HG03280 (cell line): ENCODE data around the gene ABCC10.
"Not testable (repeated sequence)": the region's sequence is repeated elsewhere in the genome, so short reads cannot be mapped to it uniquely, and the experiment has no call there.

Source experiments
- ATAC-seq: cut with Tn5 transposase; IDR thresholded peaks from one replicate; pipeline ENCODE4 v1.9.1; 2021; ENCODE audit warnings: mild to moderate bottlenecking, moderate library complexity; ENCODE audit not compliant: unreplicated experiment

ABCC10 gene

GRCh38 chr6:43410776-43411175 lies 16.6 kb upstream of the ABCC10 start:
- ATAC-seq: not testable (repeated sequence)

DNA sequence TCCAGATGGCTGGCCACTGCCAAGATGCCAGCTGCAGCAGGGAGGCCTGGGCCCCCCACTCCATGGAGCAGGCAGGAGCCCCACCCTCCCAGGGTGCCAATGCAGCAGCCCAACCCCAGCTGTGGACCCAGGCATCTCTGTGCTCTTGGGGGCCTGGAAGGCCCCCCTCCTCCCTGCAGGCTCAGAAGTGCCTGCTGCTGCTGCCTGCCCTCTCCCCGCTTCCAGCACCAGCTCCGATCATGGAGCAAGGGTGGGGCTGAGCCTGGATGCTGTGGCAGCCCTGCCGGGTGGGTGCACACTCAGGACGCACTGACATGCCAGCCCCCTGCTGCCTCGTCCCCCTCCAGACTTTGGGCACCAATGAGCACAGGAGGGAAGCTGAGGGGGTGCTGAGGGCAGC lies 14.8 kb upstream of the ABCC10 start:
- no peak for ATAC-seq

DNA sequence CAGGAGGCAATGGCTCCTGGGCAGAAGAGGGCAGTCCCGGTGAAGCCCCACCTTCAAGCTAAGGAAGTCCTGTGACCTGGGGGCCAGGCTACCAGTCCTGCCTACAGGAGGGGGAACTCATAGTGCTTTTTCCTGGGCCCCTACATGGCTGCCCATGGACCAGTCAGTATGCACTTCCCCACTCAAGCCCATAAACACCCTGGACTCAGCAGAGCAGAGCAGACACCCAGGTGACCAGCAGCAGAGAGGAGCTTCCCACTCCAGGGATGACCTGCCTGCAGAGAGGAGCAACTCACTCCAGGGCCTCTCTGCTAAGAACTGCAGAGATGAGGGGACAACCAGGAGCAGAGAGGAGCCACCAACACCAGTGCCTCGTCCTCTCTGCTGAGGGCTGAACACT lies 14.3 kb upstream of the ABCC10 start:
- no peak for ATAC-seq

GRCh38 chr6:43415275-43415674 lies 12.1 kb upstream of the ABCC10 start:
- not testable (repeated sequence) for ATAC-seq

- no peak for ATAC-seq
Observed at GRCh38 chr6:43416935-43417334, 10.4 kb upstream of the ABCC10 start.

DNA sequence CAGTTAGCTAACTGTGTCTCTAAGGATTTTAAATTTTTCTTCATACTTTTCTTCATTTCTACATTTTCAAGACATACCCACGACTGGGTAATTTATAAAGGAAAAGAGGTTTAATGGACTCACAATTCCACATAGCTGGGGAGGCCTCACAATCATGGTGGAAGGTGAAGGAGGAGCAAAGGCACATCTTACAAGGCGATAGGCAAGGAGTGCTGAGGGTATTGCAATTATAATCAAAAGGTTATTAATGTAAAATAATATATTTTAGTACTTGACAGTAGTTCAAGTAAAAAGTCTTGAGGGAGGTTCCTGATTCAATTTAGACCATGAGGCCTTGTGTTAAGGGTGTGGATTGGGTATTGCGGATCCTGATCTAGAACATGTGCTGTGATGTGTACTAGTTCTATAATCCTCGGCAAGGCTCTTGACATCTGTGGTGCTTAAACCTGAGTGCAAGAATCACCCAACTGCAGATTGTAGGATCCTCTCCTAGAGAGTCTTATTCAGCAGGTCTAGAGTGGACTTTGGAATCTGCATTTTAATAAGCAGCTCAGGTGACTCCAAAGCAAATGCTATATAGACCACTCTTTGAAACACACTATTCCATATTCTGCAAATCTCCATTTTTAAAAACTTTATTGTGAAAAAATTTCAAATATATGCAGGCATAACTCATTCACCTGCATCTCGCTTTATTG lies 7.2 kb upstream of the ABCC10 start:
- ATAC-seq: no peak

DNA sequence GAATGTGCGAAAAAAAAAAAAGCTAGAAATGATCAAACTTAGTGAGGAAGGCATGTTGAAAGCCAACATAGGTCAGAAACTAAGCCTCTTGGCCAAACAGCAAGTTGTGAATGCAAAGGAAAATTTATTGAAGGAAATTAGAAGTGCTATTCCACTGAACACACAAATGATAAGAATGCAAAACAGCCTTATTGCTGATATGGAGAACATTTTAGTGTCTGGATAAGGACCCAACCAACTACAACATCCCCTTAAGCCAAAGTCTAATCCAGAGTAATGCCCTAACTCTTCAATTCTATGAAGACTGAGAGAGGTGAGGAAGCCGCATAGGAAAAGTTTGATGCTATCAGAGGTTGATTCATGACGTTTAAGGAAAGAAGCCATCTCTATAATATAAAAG lies 5.5 kb upstream of the ABCC10 start:
- ATAC-seq: no peak

- not testable (repeated sequence) for ATAC-seq
Observed at GRCh38 chr6:43425083-43425482, 2.3 kb upstream of the ABCC10 start.

DNA sequence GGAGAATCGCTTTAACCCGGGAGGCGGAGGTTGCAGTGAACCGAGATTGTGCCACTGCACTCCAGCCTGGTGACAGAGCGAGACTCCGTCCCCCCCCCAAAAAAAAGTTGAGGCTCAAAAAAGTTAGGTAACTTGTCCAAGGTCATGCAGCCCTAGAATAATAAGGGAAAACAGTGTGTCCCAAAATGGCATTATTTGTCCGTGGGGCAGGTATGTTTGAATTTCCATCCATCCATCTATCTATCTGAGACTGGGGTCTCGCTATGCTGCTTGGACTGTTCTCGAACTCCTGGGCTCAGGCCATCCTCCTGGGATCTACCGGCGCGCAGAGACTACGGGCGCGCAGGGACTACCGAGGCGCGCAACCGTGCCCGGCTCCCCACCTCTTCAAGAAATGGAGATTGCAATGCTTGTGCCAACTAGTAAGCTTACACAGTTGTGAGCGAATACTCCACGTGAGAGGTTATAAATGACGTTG lies 374 bp upstream of the ABCC10 start:
- ATAC-seq: no peak

GRCh38 chr6:43428112-43428570 lies 800 bp downstream of the ABCC10 start:
- no peak for ATAC-seq

- ATAC-seq: no peak
Observed at GRCh38 chr6:43428874-43429273, 1.5 kb downstream of the ABCC10 start.

GRCh38 chr6:43432009-43432945 lies 4.9 kb downstream of the ABCC10 start:
- no peak for ATAC-seq

DNA sequence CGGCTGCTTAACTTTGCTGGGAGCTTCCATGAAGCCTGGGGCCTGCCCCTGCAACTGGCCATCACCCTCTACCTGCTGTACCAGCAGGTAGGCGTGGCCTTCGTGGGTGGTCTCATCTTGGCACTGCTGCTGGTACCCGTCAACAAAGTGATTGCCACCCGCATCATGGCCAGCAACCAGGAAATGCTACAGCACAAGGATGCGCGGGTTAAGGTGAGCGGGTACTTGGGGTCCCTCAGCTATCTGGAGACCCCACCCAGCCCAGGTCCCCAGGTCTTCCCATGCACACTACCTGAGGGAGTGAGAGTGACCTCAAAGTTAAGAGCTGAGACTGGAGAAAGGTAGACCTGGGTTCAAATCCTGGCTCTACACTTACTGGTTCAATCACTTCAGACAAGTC lies 5.8 kb downstream of the ABCC10 start:
- ATAC-seq: no peak

GRCh38 chr6:43434001-43434840 lies 6.9 kb downstream of the ABCC10 start:
- no peak for ATAC-seq

DNA sequence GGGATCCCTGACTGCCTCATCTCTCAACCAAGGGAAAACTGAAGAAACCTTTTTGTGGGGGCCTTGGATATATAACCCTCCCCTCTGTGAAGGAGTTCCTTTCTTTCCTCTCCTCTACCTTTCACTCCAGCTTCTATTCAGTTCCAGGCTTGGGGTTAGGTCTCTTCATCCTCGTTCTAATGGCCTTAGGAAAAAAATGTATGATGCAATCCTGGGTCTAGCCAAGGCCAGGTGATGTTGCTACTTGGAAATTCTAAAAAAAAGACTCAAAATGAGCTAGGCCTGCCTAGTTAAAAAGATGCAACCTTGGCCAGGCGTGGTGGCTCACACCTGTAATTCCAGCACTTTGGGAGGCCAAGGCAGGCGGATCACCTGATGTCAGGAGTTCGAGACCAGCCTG lies 7.6 kb downstream of the ABCC10 start:
- no peak for ATAC-seq

DNA sequence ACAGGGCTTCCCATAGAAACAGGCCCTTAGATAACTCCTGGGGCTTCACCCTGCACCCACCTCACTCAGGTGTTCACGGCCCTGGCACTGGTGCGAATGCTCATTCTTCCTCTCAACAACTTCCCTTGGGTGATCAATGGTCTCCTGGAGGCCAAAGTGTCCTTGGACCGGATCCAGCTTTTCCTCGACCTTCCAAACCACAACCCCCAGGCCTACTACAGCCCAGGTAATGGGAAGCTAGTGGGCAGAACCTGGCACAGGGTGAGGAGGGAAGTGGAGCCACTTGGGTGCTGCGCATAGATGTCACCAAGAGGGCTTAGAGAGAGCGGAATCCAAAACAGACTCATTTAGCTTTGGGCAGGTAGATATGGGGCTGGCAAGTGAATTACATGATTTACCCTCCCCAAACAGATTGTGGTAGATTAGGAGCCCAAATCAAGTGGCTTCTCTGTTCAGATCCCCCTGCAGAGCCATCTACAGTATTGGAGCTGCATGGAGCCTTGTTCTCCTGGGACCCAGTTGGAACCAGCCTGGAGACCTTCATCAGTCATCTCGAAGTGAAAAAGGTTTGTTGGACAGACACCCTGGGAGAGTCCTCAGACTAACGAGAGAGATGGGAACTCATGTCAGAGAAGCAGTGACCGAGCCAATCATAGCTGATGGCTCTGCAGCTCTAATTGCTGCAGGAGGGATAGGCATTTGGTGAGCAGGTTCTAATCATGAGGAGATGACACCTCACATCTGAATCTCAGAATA lies 8.5 kb downstream of the ABCC10 start:
- no peak for ATAC-seq

- no peak for ATAC-seq
Observed at GRCh38 chr6:43436577-43437282, 9.4 kb downstream of the ABCC10 start.

DNA sequence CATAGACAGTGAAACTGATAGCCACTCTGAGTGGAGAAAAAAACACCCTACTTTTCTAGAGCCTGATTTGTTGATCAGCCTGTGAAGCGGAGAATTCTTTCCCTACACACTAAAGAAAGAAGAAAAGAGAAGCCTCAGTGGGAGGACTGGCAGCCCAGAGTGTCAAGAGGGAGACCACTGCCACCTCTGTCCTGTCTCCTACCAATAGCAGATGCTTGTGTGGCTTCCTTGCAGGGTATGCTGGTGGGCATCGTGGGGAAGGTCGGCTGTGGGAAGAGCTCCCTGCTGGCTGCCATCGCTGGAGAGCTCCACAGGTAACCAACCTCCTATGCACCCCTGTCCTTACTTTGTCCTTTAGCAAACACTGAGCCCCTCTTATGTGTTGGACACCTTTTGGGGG lies 10.4 kb downstream of the ABCC10 start:
- no peak for ATAC-seq

DNA sequence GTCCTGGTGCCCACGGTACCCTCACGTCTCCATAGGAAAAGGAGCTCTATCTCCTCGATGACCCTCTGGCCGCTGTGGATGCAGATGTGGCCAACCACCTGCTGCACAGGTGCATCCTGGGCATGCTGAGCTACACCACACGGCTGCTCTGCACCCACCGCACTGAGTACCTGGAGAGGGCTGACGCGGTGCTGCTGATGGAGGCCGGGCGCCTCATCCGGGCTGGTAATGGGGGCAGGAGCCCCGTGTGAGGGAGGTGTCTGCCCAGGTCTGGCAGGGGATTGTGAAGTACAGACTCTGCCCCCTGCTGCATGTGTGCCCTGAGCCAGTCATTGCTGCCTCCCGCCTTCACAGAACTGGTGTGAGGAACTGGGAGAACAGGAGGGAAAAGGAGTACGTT lies 15.6 kb downstream of the ABCC10 start:
- ATAC-seq: no peak

DNA sequence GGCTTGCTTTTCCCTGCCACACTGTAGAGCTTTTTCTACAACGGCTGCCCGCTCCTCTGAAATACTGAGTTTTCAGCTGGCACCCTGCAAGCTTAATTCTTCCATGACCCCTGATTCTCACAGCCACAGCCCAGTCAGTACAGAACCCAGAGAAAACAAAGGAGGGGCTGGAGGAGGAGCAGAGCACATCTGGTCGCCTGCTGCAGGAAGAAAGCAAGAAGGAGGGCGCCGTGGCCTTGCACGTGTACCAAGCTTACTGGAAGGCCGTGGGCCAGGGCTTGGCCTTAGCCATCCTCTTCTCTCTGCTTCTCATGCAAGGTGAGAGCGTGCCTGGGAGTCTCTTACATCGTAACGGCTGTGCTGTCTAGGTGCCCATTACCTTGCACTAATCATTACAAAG lies 16.7 kb downstream of the ABCC10 start:
- no peak for ATAC-seq
